ENCODE measurements around the gene CRYBG2. TPM values are rescaled to one million over a fixed set of nuclear protein-coding genes. Genes with fewer than 3 reads are reported as not detected.

CRYBG2 gene
- total RNA-seq, 2 donors from 2014 or later, result 12.8 to 30.3 TPM

DNA sequence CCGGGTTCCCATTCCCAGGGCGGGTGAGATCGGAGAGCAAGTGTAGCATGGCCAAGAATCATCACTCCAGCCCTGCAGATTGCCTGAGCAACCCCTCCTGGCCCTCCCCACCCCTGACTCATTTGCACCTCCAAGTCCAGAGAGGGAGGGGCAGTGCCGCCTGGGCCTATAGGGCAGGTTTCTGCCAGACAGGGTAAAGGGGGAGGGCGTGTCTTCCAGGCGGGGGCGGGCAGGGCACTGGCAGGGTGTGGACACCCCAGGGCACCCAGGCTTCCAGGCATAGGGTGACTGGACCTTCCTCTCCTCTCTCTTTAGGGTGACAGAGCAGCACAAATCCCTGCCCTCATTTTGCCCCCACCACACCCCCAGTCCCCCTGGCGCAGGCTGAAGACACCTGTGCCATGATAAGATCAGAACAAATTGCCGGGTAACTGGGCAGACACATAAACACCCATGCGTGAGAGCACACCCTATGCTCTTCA is 3.2 kb upstream of the CRYBG2 start:
- Histone ChIP-seq H3K4me3 (no peak overlapping the region), H3K36me3 (no peaks in the 10 kb centered on the region), H3K9ac (ENCODE audit: low read depth in 2 of 2, low read length in 2 of 2) (peak overlapping the region in 1 of 2 donors; percentile 59), H3K27ac (peak overlapping the region; percentile 73), H3K4me1 (peaks cover 21% of the 10 kb centered on the region), H3K9me3 (no peaks in the 10 kb centered on the region), H3K27me3 (peaks cover 19% of the 10 kb centered on the region)
- intact Hi-C loops (cut with DNase I), result no loop called here
- peak; percentile 86 for DNase-seq
- TF ChIP-seq CTCF (IDR thresholded peaks at IDR 0.05), result no peak

- DNase-seq, result no peak
- Histone ChIP-seq H3K4me3 (no peak overlapping the region), H3K9ac (ENCODE audit: low read depth in 2 of 2, low read length in 2 of 2) (peak overlapping the region in 1 of 2 donors; percentile 59), H3K27me3 (peaks cover 13% of the 10 kb centered on the region), H3K4me1 (peaks cover 21% of the 10 kb centered on the region), H3K27ac (no peak overlapping the region), H3K36me3 (no peaks in the 10 kb centered on the region), H3K9me3 (no peaks in the 10 kb centered on the region)
- TF ChIP-seq CTCF (IDR thresholded peaks at IDR 0.05), result no peak
- intact Hi-C loops (cut with DNase I), result no loop called here
These were observed 2.2 kb upstream of the CRYBG2 start for GRCh38 chr1:26356106-26356505.

- DNase-seq, result no peak
- H3K27ac ChIP-seq, result no peak overlapping the region
- no peaks in the 10 kb centered on the region for H3K9me3 ChIP-seq
- peak overlapping the region in 1 of 2 donors; percentile 14 for H3K9ac ChIP-seq (ENCODE audit: low read depth in 2 of 2, low read length in 2 of 2)
- H3K36me3 ChIP-seq, result no peaks in the 10 kb centered on the region
- intact Hi-C loops (cut with DNase I), result no loop called here
- no peak overlapping the region for H3K4me3 ChIP-seq
- H3K4me1 ChIP-seq, result peaks cover 13% of the 10 kb centered on the region
- peaks cover 2% of the 10 kb centered on the region for H3K27me3 ChIP-seq
- TF ChIP-seq CTCF (IDR thresholded peaks at IDR 0.05), result no peak
These were observed 1.0 kb upstream of the CRYBG2 start for GRCh38 chr1:26354972-26355371.

DNA sequence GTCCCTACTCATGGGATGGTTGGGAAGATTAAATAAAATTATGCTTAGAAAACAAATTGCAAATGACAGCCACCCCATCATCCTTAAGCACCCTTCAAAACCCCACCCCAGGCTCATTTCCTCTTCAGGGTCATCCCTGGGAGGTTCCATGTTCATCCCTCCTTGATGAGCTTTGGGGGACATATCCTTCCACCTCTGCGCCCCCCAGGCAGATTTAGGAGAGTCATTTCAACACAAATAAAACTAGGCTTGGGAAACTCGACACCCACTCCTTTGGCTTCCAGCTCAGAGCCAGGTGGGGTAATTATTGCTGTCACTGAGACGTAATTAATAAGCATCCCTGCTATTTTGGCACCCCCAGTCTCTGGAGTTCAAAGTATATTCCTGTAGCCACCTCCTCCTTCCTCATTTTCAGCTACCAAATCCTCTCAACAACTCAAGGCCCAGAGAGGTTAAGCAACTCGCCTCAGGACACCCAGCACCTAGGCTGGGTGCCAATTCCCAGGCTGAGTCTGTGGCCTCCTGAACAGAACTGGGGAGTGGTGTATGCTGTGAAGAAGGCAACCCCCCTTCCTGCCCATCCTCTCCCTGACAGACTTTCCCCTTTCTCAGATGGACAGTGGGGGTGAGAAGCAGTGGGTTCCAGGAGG is 595 bp downstream of the CRYBG2 start:
- Histone ChIP-seq H3K27ac (no peak overlapping the region), H3K4me3 (no peak overlapping the region)

DNA sequence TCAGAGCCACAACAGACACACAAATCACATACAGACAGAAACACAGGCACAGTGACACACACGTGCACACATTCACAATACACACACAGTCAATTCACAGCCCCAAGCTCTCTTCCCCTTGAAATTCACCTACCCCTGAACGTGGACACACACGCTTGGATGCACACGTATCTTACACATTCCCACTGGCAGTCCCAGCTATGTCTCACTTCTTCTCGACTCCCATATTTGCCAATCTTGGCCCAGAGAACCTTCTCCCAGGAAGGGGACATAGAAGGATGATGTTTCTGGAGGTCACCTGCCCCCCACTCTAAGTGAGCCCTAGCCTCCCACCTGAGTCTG is 1.6 kb downstream of the CRYBG2 start:
- Histone ChIP-seq H3K4me3 (no peak overlapping the region), H3K4me1 (peaks cover 10% of the 10 kb centered on the region), H3K27ac (no peak overlapping the region), H3K9me3 (no peaks in the 10 kb centered on the region), H3K36me3 (no peaks in the 10 kb centered on the region), H3K27me3 (no peaks in the 10 kb centered on the region), H3K9ac (ENCODE audit: low read depth in 2 of 2, low read length in 2 of 2) (no peak overlapping the region)
- intact Hi-C loops (cut with DNase I), result no loop called here
- no peak for DNase-seq
- TF ChIP-seq CTCF (IDR thresholded peaks at IDR 0.05), result no peak

More for the DNA sequence above, 595 bp downstream of the CRYBG2 start:
- Histone ChIP-seq H3K36me3 (no peaks in the 10 kb centered on the region), H3K9ac (ENCODE audit: low read depth in 2 of 2, low read length in 2 of 2) (peak overlapping the region; percentile 43 to 51), H3K9me3 (no peaks in the 10 kb centered on the region), H3K27me3 (no peaks in the 10 kb centered on the region), H3K4me1 (peaks cover 10% of the 10 kb centered on the region)
- intact Hi-C loops (cut with DNase I), result no loop called here
- no peak for TF ChIP-seq CTCF (IDR thresholded peaks at IDR 0.05)
- DNase-seq, result no peak
